ENCODE measurements around the gene ACTA1.
A peak's percentile ranks its signal among the peaks of the same experiment; 100 is the strongest.
"Not testable (repeated sequence)": the region's sequence is repeated elsewhere in the genome, so short reads cannot be mapped to it uniquely, and the experiment has no call there.

Gene ACTA1

GRCh38 chr1:229440851-229441537 lies 7.1 kb upstream of the ACTA1 start:
- no peak for DNase-seq (ENCODE audit: low read depth)

GRCh38 chr1:229438021-229438420 lies 4.1 kb upstream of the ACTA1 start:
- no peak for DNase-seq (ENCODE audit: low read depth)

- no peak for DNase-seq (ENCODE audit: low read depth)
Measured at GRCh38 chr1:229437443-229437842, 3.5 kb upstream of the ACTA1 start.

- no peak for DNase-seq (ENCODE audit: low read depth)
Measured at GRCh38 chr1:229436201-229436600, 2.3 kb upstream of the ACTA1 start.

- DNase-seq (ENCODE audit: low read depth) = no peak
Measured at GRCh38 chr1:229434641-229435051, 752 bp upstream of the ACTA1 start.

- DNase-seq (ENCODE audit: low read depth) = no peak
Measured at GRCh38 chr1:229433364-229434004, 410 bp downstream of the ACTA1 start.

GRCh38 chr1:229432905-229433304 lies 989 bp downstream of the ACTA1 start:
- DNase-seq (ENCODE audit: low read depth) = no peak

GRCh38 chr1:229432116-229432461 lies 1.8 kb downstream of the ACTA1 start:
- no peak for DNase-seq (ENCODE audit: low read depth)

- DNase-seq (ENCODE audit: low read depth) = no peak
Measured at GRCh38 chr1:229431284-229432115, 2.4 kb downstream of the ACTA1 start.

- DNase-seq (ENCODE audit: low read depth) = peak; percentile 14
Measured at GRCh38 chr1:229430761-229431283, 3.1 kb downstream of the ACTA1 start.

- DNase-seq (ENCODE audit: low read depth) = no peak
Measured at GRCh38 chr1:229428256-229428655, 5.6 kb downstream of the ACTA1 start.

GRCh38 chr1:229427572-229427971 lies 6.3 kb downstream of the ACTA1 start:
- no peak for DNase-seq (ENCODE audit: low read depth)

- no peak for DNase-seq (ENCODE audit: low read depth)
Measured at GRCh38 chr1:229425564-229426159, 8.2 kb downstream of the ACTA1 start.

GRCh38 chr1:229420765-229421164 lies 13.1 kb downstream of the ACTA1 start:
- no peak for DNase-seq (ENCODE audit: low read depth)

GRCh38 chr1:229420224-229420623 lies 13.7 kb downstream of the ACTA1 start:
- DNase-seq (ENCODE audit: low read depth) = no peak

GRCh38 chr1:229418586-229418985 lies 15.3 kb downstream of the ACTA1 start:
- DNase-seq (ENCODE audit: low read depth) = not testable (repeated sequence)

- not testable (repeated sequence) for DNase-seq (ENCODE audit: low read depth)
Measured at GRCh38 chr1:229412810-229413209, 21.1 kb downstream of the ACTA1 start.

GRCh38 chr1:229412056-229412455 lies 21.8 kb downstream of the ACTA1 start:
- no peak for DNase-seq (ENCODE audit: low read depth)

GRCh38 chr1:229411434-229412055 lies 22.3 kb downstream of the ACTA1 start:
- DNase-seq (ENCODE audit: low read depth) = no peak

GRCh38 chr1:229410692-229411433 lies 23.0 kb downstream of the ACTA1 start:
- no peak for DNase-seq (ENCODE audit: low read depth)

GRCh38 chr1:229410370-229410691 lies 23.6 kb downstream of the ACTA1 start:
- no peak for DNase-seq (ENCODE audit: low read depth)

Measured in stimulated activated CD8-positive, alpha-beta memory T cell treated with anti-CD3 and anti-CD28 coated beads, Interleukin-7, amount 100 ng/mL, for 24 hours (primary cell).